GM06990 (cell line): ENCODE results near the gene ARHGEF16.

Experiments used
- DNase-seq: peaks from one replicate; pipeline ENCODE4 v3.0.0-alpha.2; 2011; ENCODE audit not compliant: insufficient read length; ENCODE audit errors: extremely low read depth
- H3K27me3 ChIP-seq: replicated peaks from 2 replicates; pipeline ENCODE4 v1.6.0; 2011; ENCODE audit warnings: low read length; ENCODE audit not compliant: control insufficient read depth, insufficient read depth
- H3K36me3 ChIP-seq: 2 replicates; pipeline ENCODE4 v1.5.1; 2011; ENCODE audit warnings: low read length; ENCODE audit not compliant: control insufficient read depth, insufficient read depth
- H3K4me3 ChIP-seq: replicated peaks from 2 replicates; pipeline ENCODE4 v1.5.1; 2011; ENCODE audit warnings: low read depth, mild to moderate bottlenecking, control low read depth, low read length
- CTCF ChIP-seq: IDR thresholded peaks from 2 replicates; pipeline ENCODE4 v1.5.1; 2011; ENCODE audit warnings: low read length, control low read depth, mild to moderate bottlenecking, inconsistent platforms; ENCODE audit not compliant: insufficient read depth, poor library complexity, severe bottlenecking

Gene ARHGEF16

GRCh38 chr1:3436901-3437300 is 17.6 kb upstream of the ARHGEF16 start:
- no peak for DNase-seq
- no peaks in the 10 kb centered on the region for H3K27me3 ChIP-seq
- no peak overlapping the region for H3K4me3 ChIP-seq
- TF ChIP-seq CTCF = no peak
- H3K36me3 ChIP-seq = no peaks in the 10 kb centered on the region

- TF ChIP-seq CTCF = no peak
- DNase-seq = no peak
- no peak overlapping the region for H3K4me3 ChIP-seq
- H3K27me3 ChIP-seq = no peaks in the 10 kb centered on the region; the same call in none of the 2 replicates
- H3K36me3 ChIP-seq = no peaks in the 10 kb centered on the region
These were observed 15.7 kb upstream of the ARHGEF16 start for GRCh38 chr1:3438661-3439180.

- DNase-seq = no peak
- TF ChIP-seq CTCF = no peak
- Histone ChIP-seq H3K27me3 (no peaks in the 10 kb centered on the region; the same call in none of the 2 replicates), H3K4me3 (no peak overlapping the region), H3K36me3 (no peaks in the 10 kb centered on the region)
These were observed 14.8 kb upstream of the ARHGEF16 start for GRCh38 chr1:3439346-3440299.

GRCh38 chr1:3440300-3440681 is 14.2 kb upstream of the ARHGEF16 start:
- TF ChIP-seq CTCF = no peak
- Histone ChIP-seq H3K27me3 (no peaks in the 10 kb centered on the region; the same call in none of the 2 replicates), H3K4me3 (no peak overlapping the region), H3K36me3 (no peaks in the 10 kb centered on the region)
- DNase-seq = no peak

GRCh38 chr1:3440711-3441409 is 13.6 kb upstream of the ARHGEF16 start:
- DNase-seq = no peak
- H3K36me3 ChIP-seq = no peaks in the 10 kb centered on the region
- TF ChIP-seq CTCF = no peak
- no peak overlapping the region for H3K4me3 ChIP-seq
- H3K27me3 ChIP-seq = no peaks in the 10 kb centered on the region; the same call in none of the 2 replicates
